ENCODE measurements around the gene OPN5. TPM values are rescaled to one million over a fixed set of nuclear protein-coding genes. Genes with fewer than 3 reads are reported as not detected.

The OPN5 gene
- total and polyA plus RNA-seq, 2 donors = 0.05 TPM; not detected in 1

- Histone ChIP-seq H3K27ac (ENCODE audit: low read depth) (no peak overlapping the region), H3K36me3 (ENCODE audit: insufficient read depth) (no peaks in the 10 kb centered on the region), H3K4me1 (ENCODE audit: insufficient read depth) (no peaks in the 10 kb centered on the region), H3K4me3 (ENCODE audit: low read depth, low read length) (no peak overlapping the region)
- DNase-seq (ENCODE audit: extremely low spot score) = no peak
- WGBS = 44% methylated on average over 2 of the region's 2 CpGs
These were observed 23.0 kb downstream of the OPN5 start for GRCh38 chr6:47804821-47805220.

DNA sequence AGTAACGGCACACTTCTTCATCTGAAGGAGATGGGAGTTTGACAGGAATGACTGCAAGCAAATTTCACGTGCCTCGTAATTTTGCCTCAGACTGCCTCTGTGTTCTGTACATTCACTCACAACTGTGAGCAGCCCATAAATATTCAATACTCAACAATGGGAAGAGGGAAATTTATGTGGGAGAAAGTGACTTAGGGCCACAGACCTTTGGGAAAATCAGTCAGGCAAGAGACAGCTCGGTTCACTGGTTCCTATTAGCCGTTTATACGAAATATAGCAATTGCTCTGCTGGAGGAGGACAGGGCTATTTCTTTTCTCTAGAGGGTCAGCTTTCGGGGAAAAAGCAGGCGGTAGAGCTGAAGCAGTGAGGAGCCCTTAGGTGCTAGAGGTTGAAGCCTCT lies 28.0 kb downstream of the OPN5 start:
- WGBS = 75% methylated on average over 8 of the region's 8 CpGs
- Histone ChIP-seq H3K36me3 (ENCODE audit: insufficient read depth) (no peaks in the 10 kb centered on the region), H3K4me1 (ENCODE audit: insufficient read depth) (no peaks in the 10 kb centered on the region), H3K27ac (ENCODE audit: low read depth) (no peak overlapping the region), H3K4me3 (ENCODE audit: low read depth, low read length) (no peak overlapping the region)
- DNase-seq (ENCODE audit: extremely low spot score) = no peak

- H3K36me3 ChIP-seq (ENCODE audit: insufficient read depth) = no peaks in the 10 kb centered on the region
- 79% methylated on average over 3 of the region's 3 CpGs for WGBS
- H3K4me3 ChIP-seq (ENCODE audit: low read depth, low read length) = no peak overlapping the region
- DNase-seq (ENCODE audit: extremely low spot score) = no peak
- H3K4me1 ChIP-seq (ENCODE audit: insufficient read depth) = no peaks in the 10 kb centered on the region
- H3K27ac ChIP-seq (ENCODE audit: low read depth) = no peak overlapping the region
These were observed 29.1 kb downstream of the OPN5 start for GRCh38 chr6:47810885-47811284.

- Histone ChIP-seq H3K4me1 (ENCODE audit: insufficient read depth) (no peaks in the 10 kb centered on the region), H3K4me3 (ENCODE audit: low read depth, low read length) (no peak overlapping the region), H3K27ac (ENCODE audit: low read depth) (no peak overlapping the region), H3K36me3 (ENCODE audit: insufficient read depth) (no peaks in the 10 kb centered on the region)
- WGBS = 85% methylated on average over 3 of the region's 3 CpGs
- no peak for DNase-seq (ENCODE audit: extremely low spot score)
These were observed 29.6 kb downstream of the OPN5 start for GRCh38 chr6:47811443-47811842.

DNA sequence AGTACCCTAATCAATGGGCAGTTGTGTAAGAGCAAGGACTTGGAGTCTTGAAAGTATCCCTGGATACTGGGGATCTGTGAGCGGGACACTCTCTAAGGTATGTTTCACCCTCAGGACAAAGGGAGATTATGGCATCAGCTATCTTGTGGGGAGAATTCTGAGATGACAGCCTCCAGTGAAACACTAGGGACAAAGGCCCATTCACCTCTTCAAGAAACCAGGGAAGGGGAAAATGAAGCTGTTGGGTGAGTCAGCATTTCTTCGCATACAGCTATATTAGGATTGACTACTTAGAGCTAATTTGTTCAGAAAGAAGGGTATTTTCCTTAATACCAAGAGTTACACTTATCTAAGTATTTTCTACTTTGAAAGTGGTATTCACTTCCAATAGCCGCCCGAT lies 35.9 kb downstream of the OPN5 start:
- H3K36me3 ChIP-seq (ENCODE audit: insufficient read depth) = no peaks in the 10 kb centered on the region
- WGBS = 92% methylated on average over 4 of the region's 4 CpGs
- H3K4me3 ChIP-seq (ENCODE audit: low read depth, low read length) = no peak overlapping the region
- H3K27ac ChIP-seq (ENCODE audit: low read depth) = no peak overlapping the region
- H3K4me1 ChIP-seq (ENCODE audit: insufficient read depth) = no peaks in the 10 kb centered on the region
- no peak for DNase-seq (ENCODE audit: extremely low spot score)

- WGBS = 88% methylated on average over 3 of the region's 3 CpGs
- H3K4me3 ChIP-seq (ENCODE audit: low read depth, low read length) = no peak overlapping the region
- no peak for DNase-seq (ENCODE audit: extremely low spot score)
- H3K27ac ChIP-seq (ENCODE audit: low read depth) = no peak overlapping the region
- no peaks in the 10 kb centered on the region for H3K36me3 ChIP-seq (ENCODE audit: insufficient read depth)
- H3K4me1 ChIP-seq (ENCODE audit: insufficient read depth) = no peaks in the 10 kb centered on the region
These were observed 37.6 kb downstream of the OPN5 start for GRCh38 chr6:47819461-47819860.

DNA sequence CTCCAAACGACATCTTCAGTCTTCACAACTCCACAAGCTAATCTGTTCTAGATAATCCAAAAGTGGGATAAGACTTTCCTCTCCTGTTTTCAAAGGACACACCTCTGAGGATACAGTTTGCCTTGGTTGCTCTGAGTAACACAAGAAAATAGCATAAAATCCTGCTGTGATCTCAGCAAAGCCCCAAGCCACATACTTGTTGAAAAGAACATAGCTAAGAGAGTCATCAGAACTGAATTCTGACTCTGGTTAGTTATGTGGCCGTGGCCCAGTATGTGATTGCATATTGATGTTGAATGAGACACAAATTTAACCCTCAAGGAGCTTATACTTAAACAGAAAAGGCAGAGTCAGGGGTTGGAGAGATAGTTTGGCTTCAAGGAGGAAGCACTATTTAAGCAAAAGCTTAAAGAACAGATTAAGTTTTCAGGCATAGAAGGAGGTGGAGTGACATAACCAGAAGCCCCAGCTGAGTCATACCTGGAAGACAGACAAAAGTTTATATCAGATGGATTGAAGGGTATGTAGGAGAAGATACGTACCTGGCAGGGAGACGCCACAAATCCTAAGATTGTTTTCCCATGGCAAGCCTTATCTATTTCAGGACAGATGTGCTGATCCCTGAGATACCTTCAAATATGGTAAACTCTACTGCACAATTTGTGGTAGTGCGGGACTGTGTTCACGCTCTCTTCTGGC lies 41.2 kb downstream of the OPN5 start:
- Histone ChIP-seq H3K4me1 (ENCODE audit: insufficient read depth) (no peaks in the 10 kb centered on the region), H3K4me3 (ENCODE audit: low read depth, low read length) (no peak overlapping the region), H3K36me3 (ENCODE audit: insufficient read depth) (no peaks in the 10 kb centered on the region), H3K27ac (ENCODE audit: low read depth) (no peak overlapping the region)
- no peak for DNase-seq (ENCODE audit: extremely low spot score)
- 82% methylated on average over 6 of the region's 6 CpGs for WGBS

DNA sequence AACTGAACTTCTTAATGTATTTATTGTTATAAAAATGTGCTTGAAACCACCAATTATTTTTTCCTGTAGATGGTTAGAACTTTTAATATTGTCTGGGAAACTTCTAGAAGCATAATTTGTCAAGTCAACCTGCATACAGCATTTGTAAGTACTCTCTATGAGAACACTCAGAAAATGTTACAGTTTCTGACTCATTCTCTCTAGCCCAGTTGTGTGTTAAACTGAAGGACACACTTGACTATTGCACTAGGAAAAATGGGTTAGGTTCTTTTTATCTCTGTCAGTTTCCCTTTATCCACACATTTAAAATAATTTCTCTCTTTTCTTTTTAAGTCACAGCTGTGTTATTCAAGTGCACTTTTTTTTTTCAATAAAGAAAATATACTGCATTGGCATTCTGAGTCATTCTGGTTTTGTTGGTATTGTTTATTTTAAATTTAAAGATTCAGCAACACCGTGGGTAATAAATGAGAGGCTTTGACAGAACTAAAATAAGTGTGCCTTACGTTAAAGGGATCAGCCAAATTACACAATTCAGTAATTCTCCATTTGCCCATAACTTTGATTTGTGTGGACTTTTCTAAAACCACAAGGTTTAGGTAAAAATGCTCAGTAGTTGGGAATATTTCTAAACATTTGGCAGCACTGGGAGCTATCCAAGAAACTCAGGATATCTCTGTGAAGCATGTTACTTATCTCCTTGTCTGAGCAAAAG lies 50.7 kb downstream of the OPN5 start:
- H3K36me3 ChIP-seq (ENCODE audit: insufficient read depth) = no peaks in the 10 kb centered on the region
- no peak overlapping the region for H3K27ac ChIP-seq (ENCODE audit: low read depth)
- DNase-seq (ENCODE audit: extremely low spot score) = no peak
- no peaks in the 10 kb centered on the region for H3K4me1 ChIP-seq (ENCODE audit: insufficient read depth)
- 17% methylated on average over 2 of the region's 2 CpGs for WGBS
- no peak overlapping the region for H3K4me3 ChIP-seq (ENCODE audit: low read depth, low read length)

DNA sequence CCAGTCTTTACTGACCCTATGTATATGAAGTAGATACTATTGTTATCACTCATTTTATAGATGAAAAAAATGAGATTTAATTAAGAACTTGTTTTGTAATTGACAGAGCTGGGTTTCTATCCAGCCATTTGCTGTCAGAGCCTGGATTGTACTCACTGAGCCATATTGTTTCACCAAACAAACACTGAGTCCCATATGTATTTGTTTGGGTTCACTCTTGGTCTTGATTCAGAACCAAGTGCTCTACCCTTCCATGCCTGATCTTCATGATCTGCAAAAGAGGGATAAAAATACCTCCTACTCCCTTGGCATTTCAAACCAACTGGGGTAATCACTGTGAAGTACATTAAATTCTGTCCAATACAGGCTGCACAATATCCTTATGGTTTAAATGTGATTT lies 52.4 kb downstream of the OPN5 start:
- DNase-seq (ENCODE audit: extremely low spot score) = no peak
- Histone ChIP-seq H3K27ac (ENCODE audit: low read depth) (no peak overlapping the region), H3K4me1 (ENCODE audit: insufficient read depth) (no peaks in the 10 kb centered on the region), H3K36me3 (ENCODE audit: insufficient read depth) (no peaks in the 10 kb centered on the region), H3K4me3 (ENCODE audit: low read depth, low read length) (no peak overlapping the region)

DNA sequence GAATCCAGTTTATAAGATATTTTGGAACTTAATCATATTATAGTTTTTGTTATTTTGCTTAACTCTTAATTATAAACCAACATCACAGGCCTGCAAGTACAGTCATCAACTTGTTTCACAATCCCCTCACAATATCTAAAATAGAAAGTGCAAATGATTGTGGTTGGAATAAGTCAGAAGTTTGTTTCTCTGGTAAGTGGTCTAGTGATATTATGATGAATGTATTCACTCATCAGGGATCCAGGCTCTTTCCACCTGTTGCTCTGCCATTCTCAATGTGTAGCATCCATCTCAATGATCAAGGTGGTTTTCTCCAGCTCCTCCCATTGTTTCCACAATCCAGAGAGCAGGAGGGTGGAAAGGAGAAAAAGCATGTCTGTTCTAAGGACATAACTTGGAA lies 54.2 kb downstream of the OPN5 start:
- H3K4me1 ChIP-seq (ENCODE audit: insufficient read depth) = no peaks in the 10 kb centered on the region
- H3K36me3 ChIP-seq (ENCODE audit: insufficient read depth) = no peaks in the 10 kb centered on the region
- no peak overlapping the region for H3K4me3 ChIP-seq (ENCODE audit: low read depth, low read length)
- no peak overlapping the region for H3K27ac ChIP-seq (ENCODE audit: low read depth)
- DNase-seq (ENCODE audit: extremely low spot score) = no peak

DNA sequence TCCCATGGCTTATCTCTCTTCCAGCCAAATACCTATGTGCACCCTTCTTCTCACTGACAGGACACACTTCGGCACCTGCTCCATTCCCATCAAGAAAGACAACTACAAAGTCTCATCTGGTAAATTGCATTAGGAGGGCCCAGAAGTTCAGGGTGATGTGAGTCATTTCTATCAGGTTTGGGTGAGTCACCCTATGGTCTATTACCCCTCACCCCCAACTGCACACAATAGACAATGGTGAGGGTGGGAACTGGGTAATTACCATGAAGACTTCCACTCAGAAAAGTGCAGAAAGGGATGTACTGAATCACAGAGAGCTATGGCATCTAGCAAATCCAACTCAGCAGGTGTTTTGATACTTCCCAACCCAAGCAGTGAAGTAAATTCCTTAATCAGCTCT lies 54.8 kb downstream of the OPN5 start:
- 91% methylated on average over 1 of the region's 1 CpG for WGBS
- no peaks in the 10 kb centered on the region for H3K4me1 ChIP-seq (ENCODE audit: insufficient read depth)
- no peaks in the 10 kb centered on the region for H3K36me3 ChIP-seq (ENCODE audit: insufficient read depth)
- no peak overlapping the region for H3K27ac ChIP-seq (ENCODE audit: low read depth)
- DNase-seq (ENCODE audit: extremely low spot score) = no peak
- H3K4me3 ChIP-seq (ENCODE audit: low read depth, low read length) = no peak overlapping the region

DNA sequence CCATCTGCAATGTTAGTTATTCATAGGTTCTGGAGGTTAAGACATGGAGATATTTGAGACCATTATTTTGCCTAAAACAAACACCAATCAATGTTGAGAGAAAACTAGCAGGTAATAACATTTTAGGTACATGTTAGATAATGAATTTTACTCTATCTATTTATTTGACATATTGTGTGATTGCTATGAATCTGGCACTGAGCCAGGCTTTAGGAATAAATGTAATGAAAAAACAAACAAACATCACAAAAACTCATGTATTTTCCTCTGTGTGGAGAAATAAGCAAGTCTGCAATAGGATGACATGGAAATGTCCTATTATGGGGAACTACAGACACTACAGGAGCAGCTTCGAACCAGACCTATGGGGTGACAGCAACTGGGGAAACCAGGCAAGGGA lies 57.8 kb downstream of the OPN5 start:
- 84% methylated on average over 1 of the region's 1 CpG for WGBS

GRCh38 chr6:47844881-47845280 lies 63.0 kb downstream of the OPN5 start:
- Histone ChIP-seq H3K4me3 (ENCODE audit: low read depth, low read length) (no peak overlapping the region), H3K27ac (ENCODE audit: low read depth) (no peak overlapping the region), H3K4me1 (ENCODE audit: insufficient read depth) (no peaks in the 10 kb centered on the region), H3K36me3 (ENCODE audit: insufficient read depth) (no peaks in the 10 kb centered on the region)
- 82% methylated on average over 3 of the region's 3 CpGs for WGBS
- no peak for DNase-seq (ENCODE audit: extremely low spot score)

More for the DNA sequence above, 57.8 kb downstream of the OPN5 start:
- Histone ChIP-seq H3K4me3 (ENCODE audit: low read depth, low read length) (no peak overlapping the region), H3K4me1 (ENCODE audit: insufficient read depth) (no peaks in the 10 kb centered on the region), H3K27ac (ENCODE audit: low read depth) (no peak overlapping the region), H3K36me3 (ENCODE audit: insufficient read depth) (no peaks in the 10 kb centered on the region)
- no peak for DNase-seq (ENCODE audit: extremely low spot score)

- no peak for DNase-seq (ENCODE audit: extremely low spot score)
- WGBS = 51% methylated on average over 1 of the region's 1 CpG
- H3K4me1 ChIP-seq (ENCODE audit: insufficient read depth) = no peaks in the 10 kb centered on the region
- no peak overlapping the region for H3K27ac ChIP-seq (ENCODE audit: low read depth)
- no peaks in the 10 kb centered on the region for H3K36me3 ChIP-seq (ENCODE audit: insufficient read depth)
- no peak overlapping the region for H3K4me3 ChIP-seq (ENCODE audit: low read depth, low read length)
These were observed 64.9 kb downstream of the OPN5 start for GRCh38 chr6:47846752-47847151.
